GM18508 (cell line): ENCODE data around the gene SND1.
A peak's percentile ranks its signal among the peaks of the same experiment; 100 is the strongest.
"Not testable (repeated sequence)": the region's sequence is repeated elsewhere in the genome, so short reads cannot be mapped to it uniquely, and the experiment has no call there.

Experiments used
- ATAC-seq: cut with Tn5 transposase; IDR thresholded peaks from one replicate; pipeline ENCODE4 v1.9.1; 2021; ENCODE audit warnings: moderate number of reproducible peaks; ENCODE audit not compliant: insufficient read depth, unreplicated experiment

The SND1 gene

GRCh38 chr7:127652333-127653248 lies 597 bp downstream of the SND1 start:
- no peak for ATAC-seq

- no peak for ATAC-seq
Measured at GRCh38 chr7:127653396-127653795, 1.4 kb downstream of the SND1 start.

- ATAC-seq = no peak
Measured at GRCh38 chr7:127654404-127655394, 2.7 kb downstream of the SND1 start.

GRCh38 chr7:127655720-127656119 lies 3.7 kb downstream of the SND1 start:
- ATAC-seq = no peak

- ATAC-seq = no peak
Measured at GRCh38 chr7:127657500-127657899, 5.5 kb downstream of the SND1 start.

- ATAC-seq = no peak
Measured at GRCh38 chr7:127658970-127659630, 7.1 kb downstream of the SND1 start.

GRCh38 chr7:127665922-127666321 lies 13.9 kb downstream of the SND1 start:
- ATAC-seq = no peak

- no peak for ATAC-seq
Measured at GRCh38 chr7:127666602-127667001, 14.6 kb downstream of the SND1 start.

- ATAC-seq = no peak
Measured at GRCh38 chr7:127667017-127667670, 15.2 kb downstream of the SND1 start.

GRCh38 chr7:127667759-127668530 lies 16.0 kb downstream of the SND1 start:
- no peak for ATAC-seq

GRCh38 chr7:127671341-127671740 lies 19.3 kb downstream of the SND1 start:
- ATAC-seq = no peak

- ATAC-seq = no peak
Measured at GRCh38 chr7:127673902-127674301, 21.9 kb downstream of the SND1 start.

- no peak for ATAC-seq
Measured at GRCh38 chr7:127674361-127674760, 22.4 kb downstream of the SND1 start.

GRCh38 chr7:127674923-127675322 lies 22.9 kb downstream of the SND1 start:
- not testable (repeated sequence) for ATAC-seq

GRCh38 chr7:127675721-127676120 lies 23.7 kb downstream of the SND1 start:
- ATAC-seq = no peak

GRCh38 chr7:127677433-127678230 lies 25.6 kb downstream of the SND1 start:
- ATAC-seq = no peak

GRCh38 chr7:127678337-127678736 lies 26.3 kb downstream of the SND1 start:
- no peak for ATAC-seq

GRCh38 chr7:127678947-127679346 lies 27.0 kb downstream of the SND1 start:
- ATAC-seq = peak; percentile 79
